HG02973 (cell line): ENCODE results near the gene GNAS.
"Not testable (repeated sequence)": the region's sequence is repeated elsewhere in the genome, so short reads cannot be mapped to it uniquely, and the experiment has no call there.

Source experiments
- ATAC-seq: cut with Tn5 transposase; IDR thresholded peaks from one replicate; pipeline ENCODE4 v1.9.1; 2021; ENCODE audit warnings: moderate library complexity; ENCODE audit not compliant: unreplicated experiment

Gene GNAS

GRCh38 chr20:58922036-58922435 lies 69.5 kb downstream of the GNAS start:
- ATAC-seq = no peak

GRCh38 chr20:58923117-58923712 lies 70.7 kb downstream of the GNAS start:
- ATAC-seq = no peak

GRCh38 chr20:58926802-58927489 lies 74.4 kb downstream of the GNAS start:
- no peak for ATAC-seq

- ATAC-seq = no peak
Observed at GRCh38 chr20:58927490-58928061, 75.1 kb downstream of the GNAS start.

- no peak for ATAC-seq
Observed at GRCh38 chr20:58930496-58930895, 78.0 kb downstream of the GNAS start.

GRCh38 chr20:58932170-58932569 lies 79.7 kb downstream of the GNAS start:
- no peak for ATAC-seq

- no peak for ATAC-seq
Observed at GRCh38 chr20:58938078-58938477, 85.6 kb downstream of the GNAS start.

GRCh38 chr20:58938541-58938940 lies 86.0 kb downstream of the GNAS start:
- ATAC-seq = no peak

- ATAC-seq = no peak
Observed at GRCh38 chr20:58941471-58941870, 89.0 kb downstream of the GNAS start.

GRCh38 chr20:58942549-58942948 lies 90.0 kb downstream of the GNAS start:
- no peak for ATAC-seq

GRCh38 chr20:58944610-58945009 lies 92.1 kb downstream of the GNAS start:
- no peak for ATAC-seq

- no peak for ATAC-seq
Observed at GRCh38 chr20:58945965-58946631, 93.6 kb downstream of the GNAS start.

GRCh38 chr20:58947797-58948388 lies 95.4 kb downstream of the GNAS start:
- ATAC-seq = not testable (repeated sequence)

GRCh38 chr20:58950603-58951002 lies 98.1 kb downstream of the GNAS start:
- ATAC-seq = no peak

GRCh38 chr20:58953050-58953449 lies 100.5 kb downstream of the GNAS start:
- ATAC-seq = no peak

- ATAC-seq = no peak
Observed at GRCh38 chr20:58956078-58956477, 103.6 kb downstream of the GNAS start.

- no peak for ATAC-seq
Observed at GRCh38 chr20:58959652-58960051, 107.1 kb downstream of the GNAS start.
